Stimulated activated CD8-positive, alpha-beta memory T cell treated with anti-CD3 and anti-CD28 coated beads, Interleukin-4, amount 100 ng/mL, for 48 hours (primary cell): ENCODE measurements around the gene SCP2.

Experiments
- DNase-seq: peaks from one replicate; pipeline ENCODE4 v3.0.0-alpha.2; 2020

The SCP2 gene

GRCh38 chr1:53069663-53070327 is 142.7 kb downstream of the SCP2 start:
- DNase-seq = peak; percentile 12

GRCh38 chr1:53070621-53071020 is 143.5 kb downstream of the SCP2 start:
- DNase-seq = no peak

- DNase-seq = no peak
Measured at GRCh38 chr1:53071167-53071865, 144.2 kb downstream of the SCP2 start.

GRCh38 chr1:53071915-53072314 is 144.8 kb downstream of the SCP2 start:
- no peak for DNase-seq

- no peak for DNase-seq
Measured at GRCh38 chr1:53073287-53073686, 146.2 kb downstream of the SCP2 start.

GRCh38 chr1:53073868-53074311 is 146.8 kb downstream of the SCP2 start:
- DNase-seq = no peak

GRCh38 chr1:53074313-53075154 is 147.5 kb downstream of the SCP2 start:
- no peak for DNase-seq

GRCh38 chr1:53075206-53075605 is 148.1 kb downstream of the SCP2 start:
- DNase-seq = no peak

- no peak for DNase-seq
Measured at GRCh38 chr1:53075761-53076163, 148.7 kb downstream of the SCP2 start.

GRCh38 chr1:53076165-53076564 is 149.1 kb downstream of the SCP2 start:
- DNase-seq = no peak

GRCh38 chr1:53076721-53077598 is 149.9 kb downstream of the SCP2 start:
- DNase-seq = no peak

GRCh38 chr1:53077599-53077965 is 150.5 kb downstream of the SCP2 start:
- no peak for DNase-seq

- no peak for DNase-seq
Measured at GRCh38 chr1:53078333-53079101, 151.4 kb downstream of the SCP2 start.

- no peak for DNase-seq
Measured at GRCh38 chr1:53079251-53079650, 152.2 kb downstream of the SCP2 start.

- DNase-seq = no peak
Measured at GRCh38 chr1:53080041-53080440, 153.0 kb downstream of the SCP2 start.

- no peak for DNase-seq
Measured at GRCh38 chr1:53080769-53081168, 153.7 kb downstream of the SCP2 start.

GRCh38 chr1:53081384-53082066 is 154.4 kb downstream of the SCP2 start:
- DNase-seq = no peak

GRCh38 chr1:53082826-53083455 is 155.9 kb downstream of the SCP2 start:
- DNase-seq = no peak

GRCh38 chr1:53083636-53084588 is 156.8 kb downstream of the SCP2 start:
- DNase-seq = no peak

- no peak for DNase-seq
Measured at GRCh38 chr1:53084589-53084971, 157.5 kb downstream of the SCP2 start.
